Endothelial cell of umbilical vein (primary cell): ENCODE data around the gene AIRE.
"Not testable (repeated sequence)": the region's sequence is repeated elsewhere in the genome, so short reads cannot be mapped to it uniquely, and the experiment has no call there.

Experiments
- CTCF ChIP-seq, 2 donors: IDR thresholded peaks; 1 replicate in 1 of 2; 2 replicates in 1 of 2; pipeline ENCODE4 v1.5.1; 2011; ENCODE audit warnings: low read length in 2 of 2, mild to moderate bottlenecking in 2 of 2, moderate library complexity in 2 of 2, control low read depth in 1 of 2, inconsistent platforms in 1 of 2, low read depth in 1 of 2; ENCODE audit not compliant: insufficient read depth in 1 of 2; ENCODE audit errors: extremely low read depth in 1 of 2
- EZH2 ChIP-seq: IDR thresholded peaks from 2 replicates; pipeline ENCODE4 v1.6.1; 2012; ENCODE audit warnings: borderline replicate concordance, low read depth, mild to moderate bottlenecking, moderate library complexity, low read length, inconsistent platforms; ENCODE audit not compliant: severe bottlenecking

GRCh38 chr21:44241281-44241680 lies 44.4 kb upstream of the AIRE start:
- not testable (repeated sequence) for TF ChIP-seq CTCF (IDR thresholded peaks at IDR 0.05; ENCODE audit: extremely low read depth in 1 of 2, insufficient read depth in 1 of 2, low read depth in 1 of 2, low read length in 2 of 2); EZH2
